ENCODE measurements around the gene FAM174C. TPM values are rescaled to one million over a fixed set of nuclear protein-coding genes. Genes with fewer than 3 reads are reported as not detected.

FAM174C gene
- total RNA-seq, 1 experiment from 2014 or later = 85.2 TPM

DNA sequence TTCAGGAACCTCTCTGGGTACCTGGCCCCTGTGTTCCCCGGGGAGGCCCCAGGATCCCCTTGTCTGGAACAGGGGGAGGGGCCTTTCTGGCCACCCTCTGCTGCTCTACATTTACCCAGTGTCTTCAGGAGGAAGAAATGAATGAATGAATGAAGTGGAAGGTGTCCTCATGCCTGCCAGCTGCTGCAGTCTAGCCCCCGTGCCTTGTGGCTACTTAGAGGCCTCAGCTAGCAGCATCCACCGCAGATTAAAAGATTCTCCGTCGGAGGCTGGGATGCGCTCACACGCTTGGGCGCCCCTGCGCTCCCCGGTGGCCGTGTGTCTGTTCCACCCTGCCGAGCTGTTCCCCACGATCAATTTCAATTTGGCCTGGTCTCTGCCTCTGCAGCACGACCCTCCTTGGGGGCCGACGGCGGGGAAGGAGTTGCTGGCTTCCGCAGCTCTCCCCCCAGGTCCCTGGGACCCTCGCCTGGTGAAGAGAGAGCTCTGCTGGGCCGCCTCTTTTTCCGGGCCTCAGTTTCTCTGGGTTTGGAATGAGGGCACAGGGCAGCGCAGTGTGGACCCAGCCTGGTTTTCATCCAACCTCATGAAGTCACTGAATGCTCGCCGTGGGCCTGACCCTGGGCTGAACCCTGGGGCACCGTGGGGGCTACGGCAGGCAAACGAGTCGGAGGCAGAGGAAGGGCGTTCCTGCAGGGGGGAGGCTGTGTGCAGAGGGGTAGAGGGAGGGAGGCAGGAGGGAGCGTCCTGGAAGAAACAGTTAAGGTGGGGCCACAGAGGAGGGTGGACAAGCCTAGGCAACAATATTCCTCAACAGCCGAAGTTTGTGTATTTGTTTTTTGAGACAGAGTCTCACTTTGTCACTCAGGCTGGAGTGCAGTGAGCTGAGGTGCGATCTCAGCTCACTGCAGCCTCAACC is 38.6 kb downstream of the FAM174C start:
- TF ChIP-seq, protein P1, sequence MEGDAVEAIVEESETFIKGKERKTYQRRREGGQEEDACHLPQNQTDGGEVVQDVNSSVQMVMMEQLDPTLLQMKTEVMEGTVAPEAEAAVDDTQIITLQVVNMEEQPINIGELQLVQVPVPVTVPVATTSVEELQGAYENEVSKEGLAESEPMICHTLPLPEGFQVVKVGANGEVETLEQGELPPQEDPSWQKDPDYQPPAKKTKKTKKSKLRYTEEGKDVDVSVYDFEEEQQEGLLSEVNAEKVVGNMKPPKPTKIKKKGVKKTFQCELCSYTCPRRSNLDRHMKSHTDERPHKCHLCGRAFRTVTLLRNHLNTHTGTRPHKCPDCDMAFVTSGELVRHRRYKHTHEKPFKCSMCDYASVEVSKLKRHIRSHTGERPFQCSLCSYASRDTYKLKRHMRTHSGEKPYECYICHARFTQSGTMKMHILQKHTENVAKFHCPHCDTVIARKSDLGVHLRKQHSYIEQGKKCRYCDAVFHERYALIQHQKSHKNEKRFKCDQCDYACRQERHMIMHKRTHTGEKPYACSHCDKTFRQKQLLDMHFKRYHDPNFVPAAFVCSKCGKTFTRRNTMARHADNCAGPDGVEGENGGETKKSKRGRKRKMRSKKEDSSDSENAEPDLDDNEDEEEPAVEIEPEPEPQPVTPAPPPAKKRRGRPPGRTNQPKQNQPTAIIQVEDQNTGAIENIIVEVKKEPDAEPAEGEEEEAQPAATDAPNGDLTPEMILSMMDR (IDR thresholded peaks at IDR 0.05; ENCODE audit: unreplicated experiment) = no peak
- DNase-seq (ENCODE audit: unreplicated experiment) = no peak
- Mint-ChIP-seq H3K27ac (ENCODE audit: low read depth, unreplicated experiment) (no peak overlapping the region), H3K4me1 (ENCODE audit: insufficient read depth, unreplicated experiment) (no peaks in the 10 kb centered on the region), H3K27me3 (ENCODE audit: insufficient read depth, unreplicated experiment) (no peaks in the 10 kb centered on the region), H3K4me3 (ENCODE audit: unreplicated experiment) (no peak overlapping the region), H3K9me3 (ENCODE audit: unreplicated experiment) (no peaks in the 10 kb centered on the region), H3K36me3 (ENCODE audit: insufficient read depth, unreplicated experiment) (peaks cover 6% of the 10 kb centered on the region)
- CTCF ChIA-PET = interaction anchor here (0.6 to 1.5 kb wide), 8 partner anchors 11 to 131 kb away, joined by 3 to 4 read pairs (median 3); no protein-coding TSS in a partner anchor
- POLR2A ChIA-PET = interaction anchor here (0.6 to 1.0 kb wide), 2 partner anchors 39 to 277 kb away, joined by 3 read pairs; partner anchors contain the start of gene FAM174C
- intact Hi-C loops (cut with micrococcal nuclease) = loop anchor here (10.0 kb wide), 1 partner anchor 71 kb away; the partner anchor contains the start of gene NDUFS7
- BruUV-seq (replicated peaks) = no TSS peak

DNA sequence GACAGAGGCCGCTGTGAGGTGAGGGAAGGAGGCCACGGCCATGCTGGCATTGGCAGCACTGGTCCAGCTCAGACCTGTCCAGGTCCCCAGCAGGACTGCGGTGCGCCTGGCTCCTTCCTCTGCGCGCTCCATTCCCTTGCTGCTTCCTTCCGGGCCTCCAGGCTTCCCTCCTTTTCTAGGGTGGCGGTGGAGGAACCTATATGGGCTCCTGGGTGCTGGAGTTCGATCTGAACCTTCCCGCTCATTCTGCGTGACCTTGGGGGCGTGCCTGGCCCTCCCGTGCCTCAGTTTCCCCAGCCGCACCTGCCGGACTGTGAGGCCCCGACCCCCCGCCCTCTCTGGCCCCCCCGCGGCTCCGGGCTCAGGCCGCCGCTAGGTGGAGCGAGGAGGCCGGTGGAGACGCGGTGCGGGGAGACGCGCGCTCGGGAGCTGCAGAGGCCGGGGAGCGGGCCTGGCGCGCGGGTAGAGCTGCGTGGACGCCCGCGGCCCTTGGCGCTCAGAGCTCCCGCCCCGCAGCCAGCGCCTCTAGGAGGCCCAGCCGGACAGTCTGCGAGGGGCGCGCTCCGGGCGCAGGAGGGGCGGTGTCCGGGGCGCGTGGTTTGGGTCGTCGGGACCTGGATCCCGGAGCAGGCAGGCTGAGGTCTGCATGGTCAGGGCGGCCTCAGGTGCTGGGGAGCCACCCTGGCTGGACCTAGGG is 40.3 kb downstream of the FAM174C start:
- peaks cover 6% of the 10 kb centered on the region for H3K36me3 Mint-ChIP-seq (ENCODE audit: insufficient read depth, unreplicated experiment)
- no peaks in the 10 kb centered on the region for H3K4me1 Mint-ChIP-seq (ENCODE audit: insufficient read depth, unreplicated experiment)
- intact Hi-C loops (cut with micrococcal nuclease) = loop anchor here (10.0 kb wide), 1 partner anchor 69 kb away; the partner anchor contains the start of gene NDUFS7
- H3K27ac Mint-ChIP-seq (ENCODE audit: low read depth, unreplicated experiment) = peak overlapping the region; percentile 59
- TF ChIP-seq, protein P1 (IDR thresholded peaks at IDR 0.05; ENCODE audit: unreplicated experiment) = peak; percentile 83
- DNase-seq (ENCODE audit: unreplicated experiment) = peak; percentile 56
- no peaks in the 10 kb centered on the region for H3K27me3 Mint-ChIP-seq (ENCODE audit: insufficient read depth, unreplicated experiment)
- no TSS peak for BruUV-seq (replicated peaks)
- CTCF ChIA-PET = interaction anchor here (0.6 to 1.5 kb wide), 16 partner anchors 10 to 137 kb away, joined by 3 to 6 read pairs (median 3); no protein-coding TSS in a partner anchor
- POLR2A ChIA-PET = interaction anchor here (0.9 to 1.5 kb wide), 3 partner anchors 9 to 67 kb away, joined by 3 to 7 read pairs (median 5); a partner anchor contains a TSS
- H3K9me3 Mint-ChIP-seq (ENCODE audit: unreplicated experiment) = no peaks in the 10 kb centered on the region
- no peak overlapping the region for H3K4me3 Mint-ChIP-seq (ENCODE audit: unreplicated experiment)

DNA sequence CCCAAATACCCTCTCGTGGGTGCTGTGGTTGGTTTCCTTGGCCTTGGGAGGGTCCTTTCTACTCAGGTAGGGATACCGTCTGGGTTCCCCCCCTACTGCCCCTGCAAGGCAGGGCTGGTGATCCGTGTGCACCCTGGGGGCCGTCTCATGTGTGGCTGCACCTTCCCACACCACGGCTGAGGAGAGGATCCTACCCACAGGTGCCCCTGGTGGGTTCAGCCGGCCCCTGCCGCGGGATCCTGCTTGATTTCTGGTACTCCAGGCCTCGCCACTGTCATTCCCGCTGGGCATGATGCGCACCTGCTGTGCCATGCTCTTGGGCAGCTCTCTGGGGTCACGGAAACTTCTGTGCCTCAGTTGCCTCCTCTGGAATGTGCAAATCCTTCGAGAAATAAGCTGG is 41.1 kb downstream of the FAM174C start:
- no peaks in the 10 kb centered on the region for H3K9me3 Mint-ChIP-seq (ENCODE audit: unreplicated experiment)
- intact Hi-C loops (cut with micrococcal nuclease) = loop anchor here (10.0 kb wide), 1 partner anchor 68 kb away; the partner anchor contains the start of gene NDUFS7
- H3K36me3 Mint-ChIP-seq (ENCODE audit: insufficient read depth, unreplicated experiment) = peaks cover 6% of the 10 kb centered on the region
- POLR2A ChIA-PET = interaction anchor here (0.6 to 1.5 kb wide), 3 partner anchors 9 to 38 kb away, joined by 3 to 5 read pairs (median 3); a partner anchor contains a TSS
- TF ChIP-seq, protein P1 (IDR thresholded peaks at IDR 0.05; ENCODE audit: unreplicated experiment) = no peak
- no peak for DNase-seq (ENCODE audit: unreplicated experiment)
- H3K4me1 Mint-ChIP-seq (ENCODE audit: insufficient read depth, unreplicated experiment) = no peaks in the 10 kb centered on the region
- CTCF ChIA-PET = interaction anchor here (0.6 to 1.0 kb wide), 5 partner anchors 14 to 32 kb away, joined by 3 to 5 read pairs (median 3); no protein-coding TSS in a partner anchor
- H3K4me3 Mint-ChIP-seq (ENCODE audit: unreplicated experiment) = no peak overlapping the region
- no peak overlapping the region for H3K27ac Mint-ChIP-seq (ENCODE audit: low read depth, unreplicated experiment)
- no TSS peak for BruUV-seq (replicated peaks)
- H3K27me3 Mint-ChIP-seq (ENCODE audit: insufficient read depth, unreplicated experiment) = no peaks in the 10 kb centered on the region
